ENCODE measurements around the gene STUB1.

DNA sequence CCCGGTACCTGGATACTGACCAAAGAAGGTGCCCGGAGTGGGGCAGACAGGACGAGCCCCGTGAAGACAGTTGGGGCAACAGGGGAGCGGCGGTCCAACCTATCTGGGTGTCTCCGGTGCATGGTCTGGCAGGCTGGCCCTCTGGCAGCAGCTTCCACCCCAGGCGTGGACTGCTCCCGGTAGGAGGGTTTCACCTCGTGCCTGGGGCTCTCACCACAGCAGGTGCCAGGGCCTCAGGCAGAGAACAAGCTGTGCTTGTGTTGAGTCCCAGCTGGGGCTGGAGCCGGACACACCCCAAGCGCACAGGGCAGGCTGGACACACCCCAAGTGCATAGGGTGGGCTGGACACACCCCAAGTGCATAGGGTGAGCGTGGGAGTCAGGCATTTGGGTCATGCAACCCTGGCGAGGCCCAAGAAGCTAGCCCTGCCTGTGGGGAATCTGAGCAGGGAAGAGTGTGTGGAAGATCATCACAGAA lies 26.9 kb downstream of the STUB1 start:
- TF ChIP-seq ZFX (IDR thresholded peaks at IDR 0.05): no peak
- TF ChIP-seq, protein P1, sequence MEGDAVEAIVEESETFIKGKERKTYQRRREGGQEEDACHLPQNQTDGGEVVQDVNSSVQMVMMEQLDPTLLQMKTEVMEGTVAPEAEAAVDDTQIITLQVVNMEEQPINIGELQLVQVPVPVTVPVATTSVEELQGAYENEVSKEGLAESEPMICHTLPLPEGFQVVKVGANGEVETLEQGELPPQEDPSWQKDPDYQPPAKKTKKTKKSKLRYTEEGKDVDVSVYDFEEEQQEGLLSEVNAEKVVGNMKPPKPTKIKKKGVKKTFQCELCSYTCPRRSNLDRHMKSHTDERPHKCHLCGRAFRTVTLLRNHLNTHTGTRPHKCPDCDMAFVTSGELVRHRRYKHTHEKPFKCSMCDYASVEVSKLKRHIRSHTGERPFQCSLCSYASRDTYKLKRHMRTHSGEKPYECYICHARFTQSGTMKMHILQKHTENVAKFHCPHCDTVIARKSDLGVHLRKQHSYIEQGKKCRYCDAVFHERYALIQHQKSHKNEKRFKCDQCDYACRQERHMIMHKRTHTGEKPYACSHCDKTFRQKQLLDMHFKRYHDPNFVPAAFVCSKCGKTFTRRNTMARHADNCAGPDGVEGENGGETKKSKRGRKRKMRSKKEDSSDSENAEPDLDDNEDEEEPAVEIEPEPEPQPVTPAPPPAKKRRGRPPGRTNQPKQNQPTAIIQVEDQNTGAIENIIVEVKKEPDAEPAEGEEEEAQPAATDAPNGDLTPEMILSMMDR (conservative IDR thresholded peaks at IDR 0.05): no peak

All from C4-2B (cell line).